Breast epithelium (tissue), 3 donors: ENCODE measurements around the gene COL6A2.

Experiments used
- POLR2A ChIP-seq: fragments of 450-650 bp; IDR thresholded peaks from one replicate; pipeline ENCODE4 v1.6.1; 2016; ENCODE audit warnings: antibody characterized with exemption, mild to moderate bottlenecking, moderate library complexity
- TF ChIP-seq, protein P1 (sequence below), 3 donors: fragments of 450-650 bp; IDR thresholded peaks; one replicate each; pipeline ENCODE4 v1.5.1; 2016 to 2017; ENCODE audit warnings: antibody characterized with exemption in 3 of 3, mild to moderate bottlenecking in 3 of 3, moderate library complexity in 3 of 3

DNA sequence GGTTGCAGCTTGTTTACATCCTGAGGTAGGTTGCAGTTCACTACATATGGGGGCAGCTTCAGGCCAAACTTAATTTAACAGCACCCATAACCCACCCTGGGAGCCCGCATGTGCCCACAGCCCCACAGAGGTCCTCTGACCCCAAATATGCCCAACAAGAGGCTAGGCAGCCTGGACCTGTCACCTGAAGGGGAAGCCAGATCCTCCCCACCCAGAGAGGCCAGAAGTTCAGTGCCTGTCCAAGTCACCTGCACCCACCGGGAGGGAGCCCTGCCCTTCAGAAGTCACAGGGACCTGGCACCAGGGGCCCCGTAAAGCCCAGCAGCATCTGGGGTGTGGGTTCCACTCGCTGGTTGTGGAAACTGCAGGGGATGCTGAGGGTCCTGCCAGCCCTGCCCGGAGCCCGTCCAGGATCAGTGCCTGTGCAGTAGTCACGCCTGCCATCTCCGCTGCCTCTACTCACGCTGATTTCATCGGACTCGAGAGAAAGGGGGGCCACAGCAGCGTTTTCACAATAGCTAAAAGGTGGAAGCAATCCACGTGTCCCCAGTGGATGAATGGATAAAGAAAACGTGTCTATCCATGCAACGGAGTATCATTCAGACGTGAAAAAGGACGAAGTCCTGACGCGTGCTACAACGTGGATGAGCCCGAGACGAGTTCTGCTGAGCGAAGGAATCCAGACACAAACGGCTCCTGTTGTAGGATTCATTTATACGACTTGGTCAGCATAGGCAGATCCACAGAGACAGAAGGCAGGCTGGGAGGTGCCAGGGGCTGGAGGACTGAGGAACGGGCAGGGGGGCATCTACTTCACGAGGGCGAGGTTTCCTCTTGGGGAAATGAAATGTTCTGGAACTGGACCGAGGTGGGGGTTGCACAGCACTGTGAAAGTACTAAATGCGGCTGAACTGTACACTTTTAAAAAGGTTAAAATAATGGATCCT lies 33.9 kb upstream of the COL6A2 start:
- TF ChIP-seq, protein P1, sequence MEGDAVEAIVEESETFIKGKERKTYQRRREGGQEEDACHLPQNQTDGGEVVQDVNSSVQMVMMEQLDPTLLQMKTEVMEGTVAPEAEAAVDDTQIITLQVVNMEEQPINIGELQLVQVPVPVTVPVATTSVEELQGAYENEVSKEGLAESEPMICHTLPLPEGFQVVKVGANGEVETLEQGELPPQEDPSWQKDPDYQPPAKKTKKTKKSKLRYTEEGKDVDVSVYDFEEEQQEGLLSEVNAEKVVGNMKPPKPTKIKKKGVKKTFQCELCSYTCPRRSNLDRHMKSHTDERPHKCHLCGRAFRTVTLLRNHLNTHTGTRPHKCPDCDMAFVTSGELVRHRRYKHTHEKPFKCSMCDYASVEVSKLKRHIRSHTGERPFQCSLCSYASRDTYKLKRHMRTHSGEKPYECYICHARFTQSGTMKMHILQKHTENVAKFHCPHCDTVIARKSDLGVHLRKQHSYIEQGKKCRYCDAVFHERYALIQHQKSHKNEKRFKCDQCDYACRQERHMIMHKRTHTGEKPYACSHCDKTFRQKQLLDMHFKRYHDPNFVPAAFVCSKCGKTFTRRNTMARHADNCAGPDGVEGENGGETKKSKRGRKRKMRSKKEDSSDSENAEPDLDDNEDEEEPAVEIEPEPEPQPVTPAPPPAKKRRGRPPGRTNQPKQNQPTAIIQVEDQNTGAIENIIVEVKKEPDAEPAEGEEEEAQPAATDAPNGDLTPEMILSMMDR (IDR thresholded peaks at IDR 0.05), result no peak
- TF ChIP-seq POLR2A, result no peak
